ENCODE data around the gene RHD.
"Not testable (repeated sequence)": the region's sequence is repeated elsewhere in the genome, so short reads cannot be mapped to it uniquely, and the experiment has no call there.

RHD gene

DNA sequence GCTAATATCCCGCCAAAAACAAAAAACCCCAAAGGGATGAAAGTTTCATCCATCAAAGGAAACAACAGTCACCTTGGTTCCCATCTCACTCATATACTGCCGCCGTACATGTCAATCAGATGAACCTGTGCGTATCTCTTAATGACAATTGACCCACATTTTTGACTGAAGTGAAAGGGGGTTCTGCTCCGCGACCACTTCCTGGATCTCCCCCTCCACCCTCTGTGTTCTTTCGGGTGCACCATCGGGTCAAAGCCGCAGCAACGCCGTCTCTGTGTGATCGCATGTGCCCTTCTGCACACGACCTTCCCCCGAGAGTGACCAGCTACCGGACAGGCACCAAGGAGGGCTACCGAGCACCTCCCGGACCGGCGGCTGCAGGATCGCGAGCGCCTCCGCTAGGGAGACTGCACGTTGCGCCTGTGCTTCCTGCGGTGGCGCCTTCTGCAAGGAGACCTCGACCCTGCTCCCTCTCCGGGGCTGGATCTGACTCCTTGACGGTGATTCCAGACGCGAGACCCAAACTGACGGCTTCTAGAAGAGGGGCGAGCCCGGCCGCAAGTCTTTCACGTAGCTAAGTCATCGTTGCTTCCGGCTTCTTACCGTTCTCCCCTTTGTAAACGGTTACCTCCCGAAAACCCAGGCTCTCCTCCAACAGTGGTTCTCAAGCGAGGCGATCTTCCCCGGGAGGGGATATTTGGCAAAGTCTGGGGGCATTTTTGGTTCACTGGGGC lies 5.6 kb upstream of the RHD start:
- not testable (repeated sequence) for DNase-seq (ENCODE audit: low read depth)
- TF ChIP-seq, protein P1, sequence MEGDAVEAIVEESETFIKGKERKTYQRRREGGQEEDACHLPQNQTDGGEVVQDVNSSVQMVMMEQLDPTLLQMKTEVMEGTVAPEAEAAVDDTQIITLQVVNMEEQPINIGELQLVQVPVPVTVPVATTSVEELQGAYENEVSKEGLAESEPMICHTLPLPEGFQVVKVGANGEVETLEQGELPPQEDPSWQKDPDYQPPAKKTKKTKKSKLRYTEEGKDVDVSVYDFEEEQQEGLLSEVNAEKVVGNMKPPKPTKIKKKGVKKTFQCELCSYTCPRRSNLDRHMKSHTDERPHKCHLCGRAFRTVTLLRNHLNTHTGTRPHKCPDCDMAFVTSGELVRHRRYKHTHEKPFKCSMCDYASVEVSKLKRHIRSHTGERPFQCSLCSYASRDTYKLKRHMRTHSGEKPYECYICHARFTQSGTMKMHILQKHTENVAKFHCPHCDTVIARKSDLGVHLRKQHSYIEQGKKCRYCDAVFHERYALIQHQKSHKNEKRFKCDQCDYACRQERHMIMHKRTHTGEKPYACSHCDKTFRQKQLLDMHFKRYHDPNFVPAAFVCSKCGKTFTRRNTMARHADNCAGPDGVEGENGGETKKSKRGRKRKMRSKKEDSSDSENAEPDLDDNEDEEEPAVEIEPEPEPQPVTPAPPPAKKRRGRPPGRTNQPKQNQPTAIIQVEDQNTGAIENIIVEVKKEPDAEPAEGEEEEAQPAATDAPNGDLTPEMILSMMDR (IDR thresholded peaks at IDR 0.05; ENCODE audit: control insufficient read depth, extremely low read depth, insufficient read depth): 0 out of 2 replicates have a peak, but pooled peaks have one; percentile 1
- H3K4me3 ChIP-seq (ENCODE audit: low read depth, low read length): peak overlapping the region; percentile 50

DNA sequence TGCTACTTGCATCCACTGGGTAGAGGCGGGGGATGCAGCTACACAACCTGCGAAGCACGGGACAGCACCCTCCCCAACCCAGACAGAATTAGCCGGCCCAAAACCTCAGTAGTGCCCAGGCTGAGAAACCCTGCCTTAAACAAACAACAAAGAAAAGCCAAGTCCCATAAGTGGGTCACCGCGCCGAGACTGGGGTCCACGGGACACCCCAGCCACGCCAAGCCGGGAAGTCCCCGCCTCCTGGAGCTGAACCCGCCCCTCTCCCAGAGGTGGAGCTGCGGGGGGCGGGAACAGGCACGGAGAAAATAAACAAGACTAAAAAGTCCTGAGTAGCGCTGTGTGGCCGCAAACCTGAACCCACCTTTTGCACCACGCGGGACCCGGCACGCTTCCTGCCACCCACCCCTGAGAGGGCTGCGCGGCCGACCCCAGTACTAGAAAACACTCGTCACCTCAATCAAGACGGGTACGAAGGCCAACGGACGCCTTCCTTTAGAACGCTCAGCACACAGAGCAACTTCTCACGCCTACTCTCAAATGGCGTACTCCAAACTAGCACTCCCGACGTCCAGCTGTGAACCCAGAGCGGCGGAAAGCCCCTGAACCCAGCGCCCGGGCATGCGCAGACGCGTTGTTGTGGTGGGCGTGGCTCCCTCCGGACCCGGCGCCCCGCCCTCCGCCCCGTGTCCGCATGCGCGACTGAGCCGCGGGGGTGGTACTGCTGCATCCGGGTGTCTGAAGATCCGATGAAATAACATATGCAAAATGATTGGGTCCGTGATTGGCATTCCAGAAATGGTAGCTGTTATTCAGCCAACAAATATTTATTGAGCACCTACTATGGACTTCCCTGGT lies 4.8 kb upstream of the RHD start:
- not testable (repeated sequence) for DNase-seq (ENCODE audit: low read depth)
- peak overlapping the region; percentile 50 for H3K4me3 ChIP-seq (ENCODE audit: low read depth, low read length)

- H3K4me3 ChIP-seq (ENCODE audit: low read depth, low read length); DNase-seq (ENCODE audit: low read depth): not testable (repeated sequence)
These were observed 4.1 kb upstream of the RHD start for GRCh38 chr1:25268143-25268760.

GRCh38 chr1:25275648-25276047 lies 3.3 kb downstream of the RHD start:
- not testable (repeated sequence) for DNase-seq (ENCODE audit: low read depth); H3K4me3 ChIP-seq (ENCODE audit: low read depth, low read length)

DNA sequence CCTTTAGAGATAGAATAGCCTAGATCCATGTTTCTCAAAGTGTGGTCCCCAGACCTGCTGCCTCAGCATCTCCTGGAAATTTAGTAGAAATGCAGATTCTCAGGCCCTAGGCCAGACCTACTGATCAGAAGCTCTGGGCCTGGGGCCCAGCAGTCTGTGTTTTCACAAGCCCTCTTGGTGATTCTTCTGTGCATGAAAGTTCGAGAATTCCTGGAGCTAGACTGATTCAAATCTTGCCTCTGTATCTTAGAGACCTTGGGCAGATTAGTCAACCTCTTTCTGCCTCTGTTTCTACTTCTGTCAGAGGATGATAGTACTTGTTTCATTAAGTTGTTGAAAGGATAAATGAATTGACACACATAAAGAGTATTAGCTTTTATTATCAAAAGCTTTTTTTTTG lies 5.0 kb downstream of the RHD start:
- DNase-seq (ENCODE audit: low read depth); H3K4me3 ChIP-seq (ENCODE audit: low read depth, low read length): not testable (repeated sequence)

DNA sequence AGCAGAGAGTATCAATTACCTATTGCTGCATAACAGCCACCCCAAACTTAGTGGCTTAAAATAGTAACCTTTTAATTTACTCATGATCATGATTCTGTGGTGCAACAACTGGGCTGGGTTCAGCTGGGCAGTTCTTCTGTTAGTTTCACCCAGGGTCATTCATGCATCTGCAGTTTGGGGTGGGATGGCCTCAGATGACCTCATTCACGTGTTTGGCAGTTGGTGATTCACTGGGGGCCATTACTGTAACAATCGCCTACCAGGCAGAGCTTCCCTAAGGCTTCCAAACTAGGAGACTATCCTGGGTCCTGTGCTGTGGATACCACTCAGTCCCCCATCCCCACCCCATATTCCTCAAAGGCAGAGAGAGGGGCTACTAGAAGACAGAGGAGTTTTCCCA lies 6.0 kb downstream of the RHD start:
- DNase-seq (ENCODE audit: low read depth); H3K4me3 ChIP-seq (ENCODE audit: low read depth, low read length): not testable (repeated sequence)

GRCh38 chr1:25278790-25279189 lies 6.5 kb downstream of the RHD start:
- DNase-seq (ENCODE audit: low read depth); H3K4me3 ChIP-seq (ENCODE audit: low read depth, low read length): not testable (repeated sequence)

- not testable (repeated sequence) for H3K4me3 ChIP-seq (ENCODE audit: low read depth, low read length); DNase-seq (ENCODE audit: low read depth)
These were observed 7.4 kb downstream of the RHD start for GRCh38 chr1:25279693-25280111.

DNA sequence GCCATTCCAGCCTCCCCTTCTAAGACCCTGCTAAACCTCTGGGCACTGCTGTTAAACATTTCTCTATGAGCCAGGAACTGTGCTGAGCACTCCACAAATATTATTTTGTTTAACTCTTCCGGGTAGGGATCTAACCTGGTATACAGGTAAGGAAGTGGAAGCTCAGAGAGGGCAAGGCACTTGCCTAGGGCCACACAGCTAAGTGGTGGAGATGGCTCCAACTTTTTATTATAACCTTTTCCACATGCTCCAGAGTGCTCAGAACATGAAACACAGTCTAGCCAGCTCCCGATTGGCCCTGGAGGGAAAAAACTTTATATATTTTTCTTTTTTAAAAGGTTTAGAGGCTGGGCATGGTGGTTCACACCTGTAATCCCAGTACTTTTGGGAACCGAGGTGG lies 13.6 kb downstream of the RHD start:
- DNase-seq (ENCODE audit: low read depth); H3K4me3 ChIP-seq (ENCODE audit: low read depth, low read length): not testable (repeated sequence)

DNA sequence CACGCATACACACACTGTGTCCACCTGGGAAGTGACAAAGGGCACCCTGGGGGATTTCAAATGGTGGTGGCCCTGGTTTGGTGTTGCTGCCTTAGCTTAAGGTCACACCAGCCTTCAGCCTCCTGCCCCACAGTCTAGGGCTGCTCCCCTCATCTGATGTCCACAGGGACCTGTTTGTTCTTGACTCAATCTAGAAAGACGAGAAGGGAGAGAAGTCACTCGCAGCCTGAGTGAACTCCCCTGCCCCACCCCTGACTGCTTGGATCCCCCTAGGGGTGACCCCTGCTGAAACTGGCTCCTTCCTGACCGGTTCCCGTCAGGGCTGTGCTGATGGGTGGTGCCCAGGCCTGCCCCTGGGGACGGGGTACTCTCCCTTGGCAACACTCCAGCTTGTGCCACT lies 14.9 kb downstream of the RHD start:
- DNase-seq (ENCODE audit: low read depth); H3K4me3 ChIP-seq (ENCODE audit: low read depth, low read length): not testable (repeated sequence)

- not testable (repeated sequence) for H3K4me3 ChIP-seq (ENCODE audit: low read depth, low read length); DNase-seq (ENCODE audit: low read depth)
These were observed 16.3 kb downstream of the RHD start for GRCh38 chr1:25288573-25289101.

- H3K4me3 ChIP-seq (ENCODE audit: low read depth, low read length); DNase-seq (ENCODE audit: low read depth): not testable (repeated sequence)
These were observed 17.7 kb downstream of the RHD start for GRCh38 chr1:25290043-25290442.

- not testable (repeated sequence) for H3K4me3 ChIP-seq (ENCODE audit: low read depth, low read length); DNase-seq (ENCODE audit: low read depth)
These were observed 21.1 kb downstream of the RHD start for GRCh38 chr1:25293426-25293825.

GRCh38 chr1:25294889-25295826 lies 22.8 kb downstream of the RHD start:
- not testable (repeated sequence) for H3K4me3 ChIP-seq (ENCODE audit: low read depth, low read length); DNase-seq (ENCODE audit: low read depth)

DNA sequence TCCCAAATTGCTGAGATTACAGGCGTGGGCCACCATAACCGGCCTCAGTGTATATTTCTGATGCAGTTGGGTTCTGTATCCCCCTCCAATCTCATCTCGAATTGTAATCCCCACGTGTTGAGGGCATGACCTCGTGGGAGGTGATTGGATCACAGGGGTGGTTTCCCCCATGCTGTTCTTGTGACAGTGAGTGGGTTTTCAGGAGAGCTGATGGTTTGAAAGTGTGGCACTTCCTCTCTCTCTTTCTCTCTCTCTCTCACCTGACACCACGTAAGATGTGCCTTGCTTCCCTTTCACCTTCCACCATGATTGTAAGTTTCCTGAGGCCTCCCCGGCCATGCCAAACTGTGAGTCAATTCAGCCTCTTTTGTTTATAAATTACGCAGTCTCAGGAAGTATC lies 24.2 kb downstream of the RHD start:
- H3K4me3 ChIP-seq (ENCODE audit: low read depth, low read length); DNase-seq (ENCODE audit: low read depth): not testable (repeated sequence)

DNA sequence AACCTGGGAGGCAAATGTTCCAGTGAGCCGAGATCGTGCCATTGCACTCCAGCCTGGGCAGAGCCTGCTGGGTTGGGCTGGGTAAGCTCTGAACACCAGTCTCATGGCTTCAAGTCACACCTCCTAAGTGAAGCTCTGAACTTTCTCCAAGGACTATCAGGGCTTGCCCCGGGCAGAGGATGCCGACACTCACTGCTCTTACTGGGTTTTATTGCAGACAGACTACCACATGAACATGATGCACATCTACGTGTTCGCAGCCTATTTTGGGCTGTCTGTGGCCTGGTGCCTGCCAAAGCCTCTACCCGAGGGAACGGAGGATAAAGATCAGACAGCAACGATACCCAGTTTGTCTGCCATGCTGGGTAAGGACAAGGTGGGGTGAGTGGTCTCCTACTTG lies 28.4 kb downstream of the RHD start:
- DNase-seq (ENCODE audit: low read depth); H3K4me3 ChIP-seq (ENCODE audit: low read depth, low read length): not testable (repeated sequence)

GRCh38 chr1:25302330-25302729 lies 30.0 kb downstream of the RHD start:
- H3K4me3 ChIP-seq (ENCODE audit: low read depth, low read length); DNase-seq (ENCODE audit: low read depth): not testable (repeated sequence)

Measured in LNCaP clone FGC (cell line).